Testis (tissue), 3 donors: ENCODE results near the gene BSG. TPM values are rescaled to one million over a fixed set of nuclear protein-coding genes. Genes with fewer than 3 reads are reported as not detected.

ENCODE experiments used
- DNase-seq: peaks from one replicate; pipeline ENCODE4 v3.0.0-alpha.2; 2019
- H3K27ac ChIP-seq, 2 donors: fragments of 200-600 bp; sonication (generic); one replicate each; pipeline ENCODE4 v1.5.1; 2019
- H3K27me3 ChIP-seq: fragments of 200-600 bp; sonication (generic); one replicate; pipeline ENCODE4 v1.5.1; 2019
- H3K36me3 ChIP-seq: fragments of 200-600 bp; sonication (generic); one replicate; pipeline ENCODE4 v1.5.1; 2017; ENCODE audit warnings: low read depth; ENCODE audit errors: missing control alignments
- H3K4me1 ChIP-seq: fragments of 200-600 bp; sonication (generic); one replicate; pipeline ENCODE4 v1.5.1; 2019
- H3K4me3 ChIP-seq, 2 donors: fragments of 200-600 bp; sonication (generic); one replicate each; pipeline ENCODE4 v1.5.1; 2017 to 2019
- H3K9me3 ChIP-seq: fragments of 200-600 bp; sonication (generic); one replicate; pipeline ENCODE4 v1.5.1; 2017
- POLR2A ChIP-seq: fragments of 450-650 bp; IDR thresholded peaks from one replicate; pipeline ENCODE4 v1.6.1; 2017; ENCODE audit warnings: antibody characterized with exemption, mild to moderate bottlenecking, moderate library complexity
- WGBS, 2 donors: methylation state at CpG; one replicate each; pipeline ENCODE4 v1.1.5; 2018; 5-methylcytosine and 5-hydroxymethylcytosine counted together
- intact Hi-C: fragments of 100-400 bp; cut with DNase I; formaldehyde crosslinking; loops from one replicate; pipeline ENCODE4 v1.15.1; 2023; ENCODE audit warnings: low total_unique reads
- polyA plus RNA-seq: library from polyadenylated mRNA; stranded (reverse); fragments of 350-450 nt; fragmentation: Illumina TruSeq; extraction: RNeasy Lipid Tissue Mini Kit (QIAGEN cat#74804); gene quantifications from one replicate; pipeline ENCODE4 v1.2.3, GENCODE V29; 2014; ENCODE audit warnings: low read depth, low replicate concordance; ENCODE audit not compliant: insufficient read depth
- total RNA-seq, 2 donors: library from RNA; depleted of rRNA; stranded (reverse); fragments of >200 nt; gene quantifications; one replicate each; pipeline ENCODE4 v1.2.3, GENCODE V29; 2016
- TF ChIP-seq, protein P1 (sequence below), 3 experiments: fragments of 450-650 bp in 2 of 3; fragments of 200-600 bp in 1 of 3; sonication (generic) in 1 of 3; IDR thresholded peaks; one replicate each; pipeline ENCODE4 v1.5.1; 2016 to 2019; ENCODE audit warnings: antibody characterized with exemption in 3 of 3, mild to moderate bottlenecking in 2 of 3, moderate library complexity in 1 of 3

The BSG gene
- total and polyA plus RNA-seq, 3 donors from 2014 or later, result 870 to 1,458 (median 1,391) TPM

DNA sequence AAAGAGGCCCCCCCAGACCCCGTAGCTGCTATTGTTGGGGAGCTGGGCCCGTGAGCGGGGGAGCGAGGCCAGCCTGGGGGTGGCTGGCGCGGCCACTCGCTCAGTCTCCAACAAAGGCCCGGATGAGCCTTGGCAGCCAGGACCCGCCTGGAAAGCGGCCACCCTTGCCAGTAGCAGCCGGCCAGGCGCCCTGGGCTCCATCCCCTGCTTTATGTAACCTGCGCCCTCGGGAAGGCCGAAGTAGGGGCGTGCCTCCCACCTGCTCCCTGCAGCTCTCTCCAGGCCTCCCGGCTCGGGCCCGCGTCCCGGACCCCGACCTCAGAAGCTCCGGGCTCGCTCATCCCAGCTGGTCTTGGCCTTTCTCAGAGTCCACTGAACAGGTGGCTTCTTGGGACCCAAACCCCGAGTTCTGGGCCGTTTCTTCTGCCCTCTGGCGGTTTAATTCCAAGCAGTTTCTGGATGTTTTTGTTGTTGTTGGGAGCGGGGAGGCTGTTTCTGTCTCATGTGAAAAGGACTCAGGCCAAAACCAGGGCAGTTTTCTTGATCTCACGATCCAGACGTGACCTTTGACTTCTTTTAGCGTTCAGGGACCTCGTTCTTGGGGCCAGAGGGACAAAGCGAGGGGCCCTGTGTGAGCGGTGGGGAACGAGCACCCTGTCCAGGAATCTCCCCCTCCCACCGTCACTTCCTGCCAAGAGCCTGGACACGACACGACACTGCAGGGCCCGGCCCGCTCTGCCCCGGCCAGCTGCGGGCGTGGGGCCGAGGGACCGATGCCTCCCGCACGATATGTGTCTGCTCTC lies 39.6 kb upstream of the BSG start:
- H3K4me1 ChIP-seq, result peaks cover 13% of the 10 kb centered on the region
- intact Hi-C loops, result no loop called here
- H3K27ac ChIP-seq, result peak overlapping the region; percentile 93 to 95
- WGBS, 2 donors, result 0 to 1% methylated on average over 7 to 47 of the region's 47 CpGs
- H3K27me3 ChIP-seq, result no peaks in the 10 kb centered on the region
- no peaks in the 10 kb centered on the region for H3K9me3 ChIP-seq
- peak; percentile 67 for DNase-seq
- H3K4me3 ChIP-seq, result peak overlapping the region; percentile 95 to 98
- no peak for TF ChIP-seq POLR2A
- TF ChIP-seq, protein P1, sequence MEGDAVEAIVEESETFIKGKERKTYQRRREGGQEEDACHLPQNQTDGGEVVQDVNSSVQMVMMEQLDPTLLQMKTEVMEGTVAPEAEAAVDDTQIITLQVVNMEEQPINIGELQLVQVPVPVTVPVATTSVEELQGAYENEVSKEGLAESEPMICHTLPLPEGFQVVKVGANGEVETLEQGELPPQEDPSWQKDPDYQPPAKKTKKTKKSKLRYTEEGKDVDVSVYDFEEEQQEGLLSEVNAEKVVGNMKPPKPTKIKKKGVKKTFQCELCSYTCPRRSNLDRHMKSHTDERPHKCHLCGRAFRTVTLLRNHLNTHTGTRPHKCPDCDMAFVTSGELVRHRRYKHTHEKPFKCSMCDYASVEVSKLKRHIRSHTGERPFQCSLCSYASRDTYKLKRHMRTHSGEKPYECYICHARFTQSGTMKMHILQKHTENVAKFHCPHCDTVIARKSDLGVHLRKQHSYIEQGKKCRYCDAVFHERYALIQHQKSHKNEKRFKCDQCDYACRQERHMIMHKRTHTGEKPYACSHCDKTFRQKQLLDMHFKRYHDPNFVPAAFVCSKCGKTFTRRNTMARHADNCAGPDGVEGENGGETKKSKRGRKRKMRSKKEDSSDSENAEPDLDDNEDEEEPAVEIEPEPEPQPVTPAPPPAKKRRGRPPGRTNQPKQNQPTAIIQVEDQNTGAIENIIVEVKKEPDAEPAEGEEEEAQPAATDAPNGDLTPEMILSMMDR (IDR thresholded peaks at IDR 0.05), result peak; percentile 30 to 57 (median 54)
- no peaks in the 10 kb centered on the region for H3K36me3 ChIP-seq

DNA sequence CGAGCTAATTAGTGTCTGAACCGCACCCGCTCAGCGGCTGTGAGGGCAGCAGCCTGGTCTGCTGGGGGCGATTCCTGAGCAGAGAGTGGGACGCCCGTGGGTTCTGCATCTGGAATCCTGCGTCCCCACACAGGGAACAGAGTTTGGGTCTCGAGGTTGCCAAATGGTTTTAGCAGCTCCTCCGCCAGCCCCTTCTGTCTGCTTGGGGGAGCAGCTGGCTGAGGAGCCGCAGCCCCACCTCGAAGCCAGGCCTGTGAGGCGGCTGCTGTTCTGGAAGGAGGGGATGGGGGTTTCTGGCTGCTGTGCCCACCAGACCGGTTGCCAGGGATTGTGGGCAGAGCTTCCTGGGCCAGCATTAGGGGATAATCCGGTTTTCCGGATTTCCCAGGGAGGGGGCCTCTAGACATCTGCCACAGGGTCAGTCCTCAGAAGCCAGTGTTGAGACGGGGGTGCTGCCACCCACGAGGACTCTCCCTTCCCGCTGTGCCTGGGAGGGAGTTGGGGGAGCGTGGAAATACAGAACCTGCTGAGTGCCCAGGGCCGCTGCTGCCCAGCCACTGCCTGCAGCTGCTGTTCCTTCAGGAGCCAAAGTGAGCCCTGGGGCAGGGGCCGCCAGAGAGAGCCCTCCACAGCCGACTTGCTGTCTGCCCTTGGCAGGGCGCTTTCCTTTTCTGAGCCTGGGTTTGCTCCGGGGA lies 38.9 kb upstream of the BSG start:
- intact Hi-C loops, result no loop called here
- no peak for DNase-seq
- peak overlapping the region; percentile 93 to 95 for H3K27ac ChIP-seq
- peak overlapping the region in 1 of 2 donors; percentile 95 for H3K4me3 ChIP-seq
- H3K9me3 ChIP-seq, result no peaks in the 10 kb centered on the region
- WGBS, 2 donors, result 19 to 30% methylated on average over 12 to 25 of the region's 25 CpGs
- H3K4me1 ChIP-seq, result peaks cover 13% of the 10 kb centered on the region
- no peaks in the 10 kb centered on the region for H3K27me3 ChIP-seq
- no peaks in the 10 kb centered on the region for H3K36me3 ChIP-seq
- TF ChIP-seq, protein P1 (IDR thresholded peaks at IDR 0.05), result no peak
- TF ChIP-seq POLR2A, result no peak

DNA sequence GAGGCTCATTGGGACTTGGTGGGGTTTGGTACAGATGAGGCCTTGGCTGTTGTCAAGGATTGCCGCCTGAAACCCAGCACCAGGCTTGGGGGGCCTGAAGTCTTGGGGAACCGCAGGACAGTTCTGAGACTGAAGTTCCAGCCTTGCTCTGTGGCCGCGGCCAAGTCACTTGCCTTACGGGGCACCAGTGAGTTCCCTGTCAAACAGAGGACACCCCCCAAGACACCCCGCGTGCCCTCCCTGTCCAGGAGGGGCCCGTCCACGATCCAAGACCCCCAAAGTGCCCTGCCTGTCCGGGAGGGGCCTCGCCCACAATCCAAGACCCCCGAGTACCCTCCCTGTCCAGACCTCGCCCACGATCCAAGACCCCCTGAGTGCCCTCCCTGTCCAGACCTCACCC lies 38.3 kb upstream of the BSG start:
- no peak for TF ChIP-seq POLR2A
- TF ChIP-seq, protein P1 (IDR thresholded peaks at IDR 0.05), result no peak
- DNase-seq, result no peak
- Histone ChIP-seq H3K4me1 (peaks cover 13% of the 10 kb centered on the region), H3K36me3 (no peaks in the 10 kb centered on the region), H3K27ac (peak overlapping the region in 1 of 2 donors; percentile 95), H3K9me3 (no peaks in the 10 kb centered on the region), H3K4me3 (no peak overlapping the region), H3K27me3 (no peaks in the 10 kb centered on the region)
- 72 to 81% methylated on average over 6 to 14 of the region's 14 CpGs for WGBS, 2 donors
- intact Hi-C loops, result no loop called here

DNA sequence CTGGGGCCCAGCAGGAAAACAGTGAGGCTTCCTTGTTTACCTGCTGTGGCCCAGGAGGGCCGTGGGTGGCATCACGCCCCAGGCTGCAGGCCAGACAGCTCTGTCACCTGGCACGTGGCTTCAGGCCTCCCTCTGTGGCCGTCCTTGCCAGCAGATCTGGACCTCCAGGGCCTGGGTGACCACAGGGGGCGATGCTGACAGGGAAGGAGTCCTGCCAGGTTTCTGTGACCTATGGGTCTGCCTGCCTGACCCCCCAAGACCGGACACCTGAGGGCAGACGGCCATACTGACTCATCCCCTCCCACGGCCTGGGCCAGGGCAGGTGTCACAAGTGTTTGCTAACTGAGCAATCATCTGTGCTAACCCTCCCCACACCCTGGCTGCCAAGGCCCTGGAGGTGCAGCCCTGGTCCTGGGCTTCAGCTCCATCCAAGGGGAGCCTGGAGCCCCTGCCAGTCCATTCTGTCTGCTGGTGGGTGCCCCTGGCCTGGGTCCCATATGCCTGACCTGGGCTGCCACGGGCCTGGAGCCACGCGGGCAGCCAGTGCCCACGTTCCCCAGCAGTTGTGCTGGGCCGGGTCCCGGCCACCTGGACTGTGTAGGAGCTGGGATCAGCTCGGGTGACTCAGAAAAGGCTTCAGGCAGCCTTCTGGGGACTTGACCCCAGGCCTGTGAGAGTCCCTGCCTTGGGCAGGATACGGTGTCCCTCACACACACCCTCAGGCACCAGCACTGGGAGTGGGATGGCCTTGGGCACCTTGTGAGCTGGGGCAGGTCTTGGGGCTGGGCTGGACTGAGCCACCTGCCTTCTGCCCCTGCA lies 37.2 kb upstream of the BSG start:
- no peak overlapping the region for H3K4me3 ChIP-seq
- H3K9me3 ChIP-seq, result no peaks in the 10 kb centered on the region
- no peaks in the 10 kb centered on the region for H3K36me3 ChIP-seq
- intact Hi-C loops, result no loop called here
- no peak overlapping the region for H3K27ac ChIP-seq
- WGBS, 2 donors, result 42 to 56% methylated on average over 2 to 13 of the region's 16 CpGs
- no peaks in the 10 kb centered on the region for H3K27me3 ChIP-seq
- no peak for DNase-seq
- H3K4me1 ChIP-seq, result peaks cover 13% of the 10 kb centered on the region
- TF ChIP-seq, protein P1 (IDR thresholded peaks at IDR 0.05), result no peak
- no peak for TF ChIP-seq POLR2A
